GM18858 (cell line): ENCODE data around the gene ADGRA1.
"Not testable (repeated sequence)": the region's sequence is repeated elsewhere in the genome, so short reads cannot be mapped to it uniquely, and the experiment has no call there.

Source experiments
- ATAC-seq: cut with Tn5 transposase; IDR thresholded peaks from one replicate; pipeline ENCODE4 v1.9.1; 2021; ENCODE audit not compliant: unreplicated experiment

Gene ADGRA1

GRCh38 chr10:133141144-133141957 is 53.6 kb downstream of the ADGRA1 start:
- ATAC-seq, result no peak

- ATAC-seq, result no peak
These were observed 54.2 kb downstream of the ADGRA1 start for GRCh38 chr10:133141958-133142340.

GRCh38 chr10:133142523-133143199 is 54.9 kb downstream of the ADGRA1 start:
- ATAC-seq, result no peak

GRCh38 chr10:133143200-133143533 is 55.4 kb downstream of the ADGRA1 start:
- no peak for ATAC-seq

GRCh38 chr10:133143546-133143945 is 55.8 kb downstream of the ADGRA1 start:
- no peak for ATAC-seq

- ATAC-seq, result no peak
These were observed 57.0 kb downstream of the ADGRA1 start for GRCh38 chr10:133144771-133145170.

- no peak for ATAC-seq
These were observed 62.5 kb downstream of the ADGRA1 start for GRCh38 chr10:133150226-133150625.

- no peak for ATAC-seq
These were observed 62.9 kb downstream of the ADGRA1 start for GRCh38 chr10:133150656-133151055.

- ATAC-seq, result not testable (repeated sequence)
These were observed 63.3 kb downstream of the ADGRA1 start for GRCh38 chr10:133151071-133151470.

GRCh38 chr10:133151543-133151972 is 63.8 kb downstream of the ADGRA1 start:
- no peak for ATAC-seq

GRCh38 chr10:133154411-133154810 is 66.7 kb downstream of the ADGRA1 start:
- ATAC-seq, result no peak

GRCh38 chr10:133154996-133155778 is 67.5 kb downstream of the ADGRA1 start:
- ATAC-seq, result no peak

- no peak for ATAC-seq
These were observed 69.2 kb downstream of the ADGRA1 start for GRCh38 chr10:133156674-133157579.

- no peak for ATAC-seq
These were observed 70.1 kb downstream of the ADGRA1 start for GRCh38 chr10:133157662-133158436.

- ATAC-seq, result no peak
These were observed 70.7 kb downstream of the ADGRA1 start for GRCh38 chr10:133158437-133158755.

GRCh38 chr10:133158756-133159610 is 71.3 kb downstream of the ADGRA1 start:
- ATAC-seq, result no peak

GRCh38 chr10:133159611-133159949 is 71.9 kb downstream of the ADGRA1 start:
- no peak for ATAC-seq

- no peak for ATAC-seq
These were observed 72.5 kb downstream of the ADGRA1 start, which contains the start of gene KNDC1 for GRCh38 chr10:133159950-133160825. Gene KNDC1, plus strand, starts transcription at chr10:133160219. Its CDS starts 249 bp downstream, at chr10:133160468.
